Measurements from ENCODE around the gene PPP1R3C. TPM values are rescaled to one million over a fixed set of nuclear protein-coding genes. Genes with fewer than 3 reads are reported as not detected.
A peak's percentile ranks its signal among the peaks of the same experiment; 100 is the strongest.

PPP1R3C gene
- total RNA-seq, 3 donors from 2014 or later = 9.4 to 48.1 (median 14.4) TPM

DNA sequence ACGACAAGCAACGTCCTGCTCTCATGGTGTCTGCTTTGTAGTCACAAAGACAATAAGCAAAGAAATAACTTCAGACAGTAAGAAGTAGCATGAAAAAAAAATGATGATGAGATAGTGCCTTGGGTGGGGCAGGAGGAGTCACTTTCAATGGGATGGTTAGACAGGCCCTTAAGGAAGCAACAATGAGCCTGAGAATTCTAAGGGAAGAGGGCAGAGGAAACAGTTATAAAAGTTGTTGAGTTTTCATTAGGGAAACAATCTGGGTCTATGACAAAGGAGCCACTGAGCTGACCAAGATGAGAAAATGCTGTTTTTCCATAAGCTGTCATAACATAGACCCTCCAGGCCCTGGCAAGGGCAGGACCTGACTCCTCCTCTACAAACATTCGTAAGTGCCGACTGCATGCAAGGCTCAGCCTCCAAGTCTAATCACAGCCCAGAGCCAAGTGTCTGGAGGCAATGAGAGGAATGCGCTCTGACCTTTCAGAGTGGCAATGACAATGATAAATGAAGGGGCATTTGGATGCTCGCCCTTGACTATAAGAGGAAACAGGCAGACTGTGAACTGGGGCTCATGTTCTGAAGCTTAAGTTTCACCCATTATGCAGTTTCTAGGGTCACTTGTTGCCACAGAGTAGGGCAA, 43.7 kb downstream of the PPP1R3C start:
- intact Hi-C loops (cut with DNase I; ENCODE audit: low total_unique reads) = no loop called here
- H3K36me3 ChIP-seq = no peaks in the 10 kb centered on the region
- H3K27me3 ChIP-seq = no peaks in the 10 kb centered on the region
- DNase-seq (ENCODE audit: low spot score in 2 of 2) = no peak
- peaks cover 0 to 28% of the 10 kb centered on the region in 2 donors for H3K4me1 ChIP-seq
- peak in 1 of 3 donors; percentile 44 for TF ChIP-seq POLR2AphosphoS5 (IDR thresholded peaks at IDR 0.05)
- no peak for TF ChIP-seq CTCF (IDR thresholded peaks at IDR 0.05)
- TF ChIP-seq POLR2A (IDR thresholded peaks at IDR 0.05) = no peak
- no peaks in the 10 kb centered on the region for H3K9me3 ChIP-seq
- no peak overlapping the region for H3K4me3 ChIP-seq
- H3K27ac ChIP-seq = peak overlapping the region; percentile 71 to 86

GRCh38 chr10:91587710-91588638, 44.9 kb downstream of the PPP1R3C start:
- H3K27me3 ChIP-seq = no peaks in the 10 kb centered on the region

GRCh38 chr10:91582153-91582554, 50.7 kb downstream of the PPP1R3C start:
- H3K9me3 ChIP-seq = no peaks in the 10 kb centered on the region
- TF ChIP-seq CTCF (IDR thresholded peaks at IDR 0.05) (no peak), POLR2A (IDR thresholded peaks at IDR 0.05) (no peak), POLR2AphosphoS5 (IDR thresholded peaks at IDR 0.05) (no peak)
- H3K4me1 ChIP-seq = no peaks in the 10 kb centered on the region
- no peak overlapping the region for H3K4me3 ChIP-seq
- no peak overlapping the region for H3K27ac ChIP-seq
- H3K27me3 ChIP-seq = no peaks in the 10 kb centered on the region
- DNase-seq (ENCODE audit: low spot score in 2 of 2) = no peak
- intact Hi-C loops (cut with DNase I; ENCODE audit: low total_unique reads) = no loop called here
- no peaks in the 10 kb centered on the region for H3K36me3 ChIP-seq

More at GRCh38 chr10:91587710-91588638, 44.9 kb downstream of the PPP1R3C start:
- H3K4me3 ChIP-seq = no peak overlapping the region
- no peaks in the 10 kb centered on the region for H3K9me3 ChIP-seq
- DNase-seq (ENCODE audit: low spot score in 2 of 2) = no peak
- peaks cover 0 to 23% of the 10 kb centered on the region in 2 donors for H3K4me1 ChIP-seq
- no peak for TF ChIP-seq POLR2A (IDR thresholded peaks at IDR 0.05)
- no peak for TF ChIP-seq CTCF (IDR thresholded peaks at IDR 0.05)
- TF ChIP-seq POLR2AphosphoS5 (IDR thresholded peaks at IDR 0.05) = no peak
- H3K36me3 ChIP-seq = no peaks in the 10 kb centered on the region
- intact Hi-C loops (cut with DNase I; ENCODE audit: low total_unique reads) = no loop called here
- H3K27ac ChIP-seq = peak overlapping the region; percentile 71 to 86

DNA sequence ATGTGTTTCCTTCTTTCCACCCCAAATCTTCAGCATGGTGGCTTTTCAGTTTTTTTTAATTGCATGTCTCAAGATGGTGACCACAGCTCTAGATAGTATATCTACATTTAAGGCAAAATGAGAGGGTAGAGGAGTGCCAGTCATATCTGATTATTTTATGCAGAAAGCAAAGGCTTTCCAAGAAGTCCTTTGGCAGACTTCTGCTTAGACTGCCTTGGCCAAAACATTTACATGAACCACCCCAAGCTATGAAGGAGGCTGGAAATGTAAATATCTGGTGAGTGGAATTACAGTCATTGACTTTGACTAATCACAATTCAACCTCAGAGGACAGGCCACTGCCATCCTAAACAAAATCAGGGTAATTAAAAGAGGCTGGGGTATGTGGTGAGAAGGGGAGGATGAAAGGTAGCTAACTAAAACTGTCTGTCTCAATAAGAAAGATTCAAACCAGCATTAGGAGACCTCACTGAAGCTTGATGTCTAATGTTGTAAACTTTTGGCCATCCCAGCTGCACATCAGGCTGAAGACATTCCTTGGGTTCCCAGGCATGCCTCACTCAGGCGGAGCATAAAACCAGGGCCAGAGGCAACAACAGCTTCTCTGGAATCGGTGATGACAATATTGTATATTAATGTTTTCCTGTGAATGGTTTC, 53.4 kb downstream of the PPP1R3C start:
- Histone ChIP-seq H3K4me1 (peaks cover 0 to 9% of the 10 kb centered on the region in 2 donors), H3K9me3 (no peaks in the 10 kb centered on the region), H3K36me3 (no peaks in the 10 kb centered on the region), H3K27me3 (no peaks in the 10 kb centered on the region), H3K27ac (peak overlapping the region in 1 of 2 donors; percentile 29), H3K4me3 (no peak overlapping the region)
- no peak for TF ChIP-seq POLR2AphosphoS5 (IDR thresholded peaks at IDR 0.05)
- TF ChIP-seq POLR2A (IDR thresholded peaks at IDR 0.05) = no peak
- TF ChIP-seq CTCF (IDR thresholded peaks at IDR 0.05) = no peak
- no peak for DNase-seq (ENCODE audit: low spot score in 2 of 2)
- intact Hi-C loops (cut with DNase I; ENCODE audit: low total_unique reads) = no loop called here

Other genes with a start within 250 kb of the PPP1R3C start
- gene HECTD2, start 222.7 kb downstream of the PPP1R3C start, total RNA-seq = 10 to 100 TPM; 14.2 to 30.7 (median 19.0) TPM
- 10 to 100 TPM; 48.2 to 65.4 (median 50.8) TPM for gene TNKS2, start 165.4 kb upstream of the PPP1R3C start, total RNA-seq